ENCODE measurements around the gene SLFN5. TPM values are rescaled to one million over a fixed set of nuclear protein-coding genes. Genes with fewer than 3 reads are reported as not detected.

The SLFN5 gene
- total and polyA plus RNA-seq, 8 donors = 0.58 to 59.5 (median 10.9) TPM

- TF ChIP-seq POLR2AphosphoS5 (IDR thresholded peaks at IDR 0.05) = no peak
- no peak for TF ChIP-seq POLR2A (IDR thresholded peaks at IDR 0.05)
- Histone ChIP-seq H3K27ac (no peak overlapping the region), H3K9me3 (no peaks in the 10 kb centered on the region), H3K4me1 (peaks cover 4 to 37% (median 22%) of the 10 kb centered on the region in 4 donors), H3K27me3 (peaks cover 0 to 14% (median 0%) of the 10 kb centered on the region in 3 donors), H3K4me3 (no peak overlapping the region), H3K36me3 (no peaks in the 10 kb centered on the region)
- WGBS, 5 donors = 71 to 79% (median 77%) methylated on average over 2 of the region's 2 CpGs
- intact Hi-C loops (cut with DNase I; ENCODE audit: low total_unique reads) = no loop called here
- no peak for DNase-seq
These were observed 73.1 kb downstream of the SLFN5 start for GRCh38 chr17:35315971-35316370.

GRCh38 chr17:35322749-35323148 is 79.9 kb downstream of the SLFN5 start:
- intact Hi-C loops (cut with DNase I; ENCODE audit: low total_unique reads) = no loop called here
- Histone ChIP-seq H3K27ac (no peak overlapping the region), H3K4me3 (no peak overlapping the region), H3K9me3 (peaks cover 0 to 4% (median 0%) of the 10 kb centered on the region in 4 donors), H3K27me3 (no peaks in the 10 kb centered on the region), H3K4me1 (no peaks in the 10 kb centered on the region), H3K36me3 (no peaks in the 10 kb centered on the region)
- DNase-seq = no peak
- WGBS, 5 donors = 80 to 89% (median 83%) methylated on average over 1 of the region's 1 CpG
- TF ChIP-seq POLR2A (IDR thresholded peaks at IDR 0.05) (no peak), CTCF (IDR thresholded peaks at IDR 0.05) (no peak), POLR2AphosphoS5 (IDR thresholded peaks at IDR 0.05) (no peak), EP300 (IDR thresholded peaks at IDR 0.05) (no peak)

Other genes with a start within 250 kb of the SLFN5 start
- gene RFFL, start 179.4 kb upstream of the SLFN5 start, total RNA-seq = 10 to 100 TPM; 10.7 to 31.0 (median 20.4) TPM
- 10 to 100 TPM in 1 of 3 donors, 1 to 10 TPM in 2; 6.2 to 14.5 (median 7.2) TPM for gene RFFL, start 179.4 kb upstream of the SLFN5 start, polyA plus RNA-seq
- gene RAD51D, start 123.2 kb upstream of the SLFN5 start, total RNA-seq = 10 to 100 TPM in 1 of 5 donors, 1 to 10 TPM in 4; 2.2 to 31.5 (median 3.5) TPM
- 1 to 10 TPM; 2.9 to 5.0 (median 3.1) TPM for gene RAD51D, start 123.2 kb upstream of the SLFN5 start, polyA plus RNA-seq
- gene FNDC8, start 121.5 kb upstream of the SLFN5 start, total RNA-seq = not detected
- not detected for gene FNDC8, start 121.5 kb upstream of the SLFN5 start, polyA plus RNA-seq
- gene NLE1, start 100.8 kb upstream of the SLFN5 start, total RNA-seq = 100 to 1,000 TPM in 1 of 5 donors, 10 to 100 TPM in 1, 1 to 10 TPM in 2, not detected in 1; 7.7 to 208 (median 19.2) TPM
- gene NLE1, start 100.8 kb upstream of the SLFN5 start, polyA plus RNA-seq = 1 to 10 TPM; 6.2 to 9.2 (median 6.4) TPM
- gene UNC45B, start 95.3 kb upstream of the SLFN5 start, total RNA-seq = 1 to 10 TPM in 2 of 5 donors, under 1 TPM in 1, not detected in 2; 0.45 to 1.8 (median 1.5) TPM
- under 1 TPM; 0.05 to 0.15 (median 0.06) TPM for gene UNC45B, start 95.3 kb upstream of the SLFN5 start, polyA plus RNA-seq
- not detected for gene SLC35G3, start 48.7 kb upstream of the SLFN5 start, total RNA-seq
- under 1 TPM in 1 of 3 donors, not detected in 2; 0.12 TPM for gene SLC35G3, start 48.7 kb upstream of the SLFN5 start, polyA plus RNA-seq
- 10 to 100 TPM in 2 of 5 donors, 1 to 10 TPM in 2, under 1 TPM in 1; 0.89 to 38.5 (median 7.2) TPM for gene SLFN11, start 130.5 kb downstream of the SLFN5 start, total RNA-seq
- gene SLFN11, start 130.5 kb downstream of the SLFN5 start, polyA plus RNA-seq = 1 to 10 TPM; 2.4 to 7.8 (median 4.9) TPM
- gene SLFN12, start 189.4 kb downstream of the SLFN5 start, total RNA-seq = 100 to 1,000 TPM in 1 of 5 donors, 10 to 100 TPM in 2, 1 to 10 TPM in 2; 1.3 to 182 (median 14.3) TPM
- 1 to 10 TPM in 2 of 3 donors, under 1 TPM in 1; 0.85 to 3.1 (median 2.9) TPM for gene SLFN12, start 189.4 kb downstream of the SLFN5 start, polyA plus RNA-seq
- gene SLFN13, start 205.7 kb downstream of the SLFN5 start, total RNA-seq = 10 to 100 TPM in 2 of 5 donors, 1 to 10 TPM in 2, under 1 TPM in 1; 0.87 to 25.0 (median 7.5) TPM
- 1 to 10 TPM; 1.8 to 2.4 (median 2.1) TPM for gene SLFN13, start 205.7 kb downstream of the SLFN5 start, polyA plus RNA-seq

All from stomach (tissue), 9 donors.